ENCODE data around the gene LRRTM2.
A peak's percentile ranks its signal among the peaks of the same experiment; 100 is the strongest.

The LRRTM2 gene

DNA sequence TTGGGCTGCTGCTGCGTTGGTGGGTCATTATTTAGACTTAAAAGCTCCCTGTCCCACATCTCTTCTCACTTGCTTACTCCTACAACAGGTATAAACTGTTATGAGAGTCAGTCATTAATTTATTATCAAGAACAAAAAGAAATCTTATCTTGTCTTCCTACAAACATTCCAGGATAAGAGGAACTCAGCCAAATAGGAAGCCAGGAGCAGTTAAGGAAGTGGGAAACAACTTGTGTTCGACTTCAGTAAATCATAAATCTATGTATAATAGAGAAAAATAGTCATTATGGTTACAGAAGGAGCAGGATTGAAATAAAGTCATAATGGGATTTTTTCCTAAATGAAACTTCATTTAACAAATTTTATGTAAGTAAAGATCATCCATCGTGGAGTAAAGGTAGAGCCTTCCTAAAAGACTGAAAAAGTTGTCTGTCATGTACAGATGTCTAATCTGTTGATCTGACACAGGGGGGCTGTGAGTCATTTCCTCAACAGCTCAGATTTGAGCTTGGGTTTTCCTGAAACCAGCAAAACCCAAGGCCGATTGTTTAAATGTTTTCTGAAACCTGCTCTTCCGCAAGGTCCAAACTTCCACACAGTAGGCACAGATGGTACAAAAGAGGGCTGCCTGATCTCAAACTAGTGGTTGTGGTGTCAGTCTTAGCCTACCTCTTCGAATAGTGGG, 25.3 kb upstream of the LRRTM2 start:
- DNase-seq (ENCODE audit: low read depth) = peak; percentile 76
- TF ChIP-seq, protein P1, sequence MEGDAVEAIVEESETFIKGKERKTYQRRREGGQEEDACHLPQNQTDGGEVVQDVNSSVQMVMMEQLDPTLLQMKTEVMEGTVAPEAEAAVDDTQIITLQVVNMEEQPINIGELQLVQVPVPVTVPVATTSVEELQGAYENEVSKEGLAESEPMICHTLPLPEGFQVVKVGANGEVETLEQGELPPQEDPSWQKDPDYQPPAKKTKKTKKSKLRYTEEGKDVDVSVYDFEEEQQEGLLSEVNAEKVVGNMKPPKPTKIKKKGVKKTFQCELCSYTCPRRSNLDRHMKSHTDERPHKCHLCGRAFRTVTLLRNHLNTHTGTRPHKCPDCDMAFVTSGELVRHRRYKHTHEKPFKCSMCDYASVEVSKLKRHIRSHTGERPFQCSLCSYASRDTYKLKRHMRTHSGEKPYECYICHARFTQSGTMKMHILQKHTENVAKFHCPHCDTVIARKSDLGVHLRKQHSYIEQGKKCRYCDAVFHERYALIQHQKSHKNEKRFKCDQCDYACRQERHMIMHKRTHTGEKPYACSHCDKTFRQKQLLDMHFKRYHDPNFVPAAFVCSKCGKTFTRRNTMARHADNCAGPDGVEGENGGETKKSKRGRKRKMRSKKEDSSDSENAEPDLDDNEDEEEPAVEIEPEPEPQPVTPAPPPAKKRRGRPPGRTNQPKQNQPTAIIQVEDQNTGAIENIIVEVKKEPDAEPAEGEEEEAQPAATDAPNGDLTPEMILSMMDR (conservative IDR thresholded peaks at IDR 0.05; ENCODE audit: low read depth, low read length) = peak; percentile 6
- no peak overlapping the region for H3K4me3 ChIP-seq (ENCODE audit: low read depth, low read length)

DNA sequence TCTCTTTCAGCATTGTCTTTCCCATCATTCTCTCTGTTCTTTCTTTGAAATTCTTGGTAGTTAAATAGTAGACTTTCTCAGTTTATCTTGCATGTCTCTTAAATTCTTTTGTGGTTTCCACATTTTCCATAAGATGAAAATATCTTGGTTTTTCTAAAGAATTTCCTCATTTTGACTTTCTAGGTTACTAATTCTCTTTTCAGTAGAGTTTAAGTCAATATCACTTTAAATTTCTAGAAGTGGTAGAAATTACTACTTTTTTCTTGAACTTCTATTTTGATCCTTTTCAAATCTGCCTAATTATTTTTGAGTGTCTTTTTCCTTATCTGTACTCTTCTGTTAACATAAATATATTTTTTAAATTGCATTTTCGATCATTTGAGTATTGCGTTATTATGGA, 23.6 kb upstream of the LRRTM2 start:
- no peak for DNase-seq (ENCODE audit: low read depth)
- TF ChIP-seq, protein P1 (conservative IDR thresholded peaks at IDR 0.05; ENCODE audit: low read depth, low read length) = no peak
- H3K4me3 ChIP-seq (ENCODE audit: low read depth, low read length) = no peak overlapping the region

DNA sequence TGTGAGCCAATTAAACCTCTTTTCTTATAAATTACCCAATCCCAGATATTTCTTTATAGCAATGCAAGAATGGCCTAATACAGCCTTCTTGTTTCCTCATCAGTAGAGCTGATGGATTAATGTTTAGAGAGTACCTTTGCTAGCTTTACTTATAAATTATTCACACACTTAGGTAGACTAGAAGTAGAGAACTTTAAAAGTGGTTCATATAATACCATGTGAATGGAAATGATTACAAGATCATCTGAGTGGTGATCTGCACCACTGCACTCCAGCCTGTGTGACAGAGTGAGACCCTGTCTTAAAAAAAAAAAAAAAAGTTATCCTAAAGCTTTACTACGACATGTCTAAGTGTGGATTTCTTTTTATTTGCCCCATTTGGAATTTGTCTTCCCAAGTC, 23.2 kb upstream of the LRRTM2 start:
- TF ChIP-seq, protein P1 (conservative IDR thresholded peaks at IDR 0.05; ENCODE audit: low read depth, low read length) = no peak
- DNase-seq (ENCODE audit: low read depth) = no peak
- no peak overlapping the region for H3K4me3 ChIP-seq (ENCODE audit: low read depth, low read length)

DNA sequence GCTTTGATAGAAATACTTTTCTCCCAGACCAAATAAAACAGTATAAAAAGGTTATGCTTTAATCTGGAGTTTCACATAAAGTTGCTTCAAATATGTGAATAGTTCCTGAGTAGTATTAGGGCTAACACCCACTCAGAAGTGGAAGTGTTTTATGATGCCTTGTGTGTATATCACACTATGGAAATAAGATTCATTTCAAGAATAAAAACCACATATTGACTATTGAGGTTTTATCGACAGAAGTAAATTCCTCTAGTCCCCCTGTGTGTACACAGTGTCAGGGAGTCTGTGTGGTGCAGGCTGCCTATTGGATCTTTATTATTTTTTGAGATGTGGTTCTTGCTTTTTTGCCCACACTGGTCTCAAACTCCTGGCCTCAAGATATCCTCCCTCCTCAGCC, 20.8 kb upstream of the LRRTM2 start:
- no peak overlapping the region for H3K4me3 ChIP-seq (ENCODE audit: low read depth, low read length)
- no peak for DNase-seq (ENCODE audit: low read depth)
- TF ChIP-seq, protein P1 (conservative IDR thresholded peaks at IDR 0.05; ENCODE audit: low read depth, low read length) = no peak

DNA sequence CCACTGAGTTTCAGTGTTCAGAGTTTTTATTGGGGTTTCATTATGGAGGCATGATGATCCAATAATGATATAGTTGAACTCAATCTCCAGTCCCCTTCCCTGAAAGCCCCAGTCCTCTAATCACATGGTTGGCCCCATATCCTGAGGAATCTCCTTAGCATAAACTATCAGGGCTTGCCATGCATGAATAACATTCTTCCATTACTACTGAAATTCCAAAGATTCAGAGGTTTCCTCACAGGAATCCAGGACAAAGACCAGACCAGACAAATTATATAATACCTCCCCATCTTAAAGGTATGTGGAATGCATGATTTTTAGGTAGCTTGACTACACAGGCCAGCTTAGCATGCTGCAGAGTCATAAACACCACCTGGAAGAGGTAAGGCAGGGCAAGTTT, 15.5 kb upstream of the LRRTM2 start:
- no peak for DNase-seq (ENCODE audit: low read depth)
- TF ChIP-seq, protein P1 (conservative IDR thresholded peaks at IDR 0.05; ENCODE audit: low read depth, low read length) = no peak
- H3K4me3 ChIP-seq (ENCODE audit: low read depth, low read length) = no peak overlapping the region

DNA sequence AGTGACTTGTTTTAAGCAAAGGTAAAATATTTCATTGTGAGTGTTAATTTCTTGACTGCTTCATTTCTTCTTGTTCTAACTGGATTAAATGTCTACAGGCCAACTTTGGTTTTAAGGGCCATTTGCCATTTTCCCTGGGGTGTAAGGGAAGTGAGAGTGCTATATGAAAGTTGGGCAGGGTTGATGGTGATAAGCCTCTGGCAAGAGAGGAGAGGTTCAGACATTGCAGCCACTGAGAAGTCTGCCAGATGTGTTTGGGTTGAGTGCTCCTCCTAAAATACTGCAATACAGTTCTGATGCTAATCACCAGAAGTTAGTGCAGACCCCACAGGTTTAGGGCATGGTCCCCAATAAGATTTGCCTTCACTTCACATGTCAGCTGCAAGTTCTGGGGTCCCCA, 14.9 kb upstream of the LRRTM2 start:
- H3K4me3 ChIP-seq (ENCODE audit: low read depth, low read length) = no peak overlapping the region
- no peak for DNase-seq (ENCODE audit: low read depth)

DNA sequence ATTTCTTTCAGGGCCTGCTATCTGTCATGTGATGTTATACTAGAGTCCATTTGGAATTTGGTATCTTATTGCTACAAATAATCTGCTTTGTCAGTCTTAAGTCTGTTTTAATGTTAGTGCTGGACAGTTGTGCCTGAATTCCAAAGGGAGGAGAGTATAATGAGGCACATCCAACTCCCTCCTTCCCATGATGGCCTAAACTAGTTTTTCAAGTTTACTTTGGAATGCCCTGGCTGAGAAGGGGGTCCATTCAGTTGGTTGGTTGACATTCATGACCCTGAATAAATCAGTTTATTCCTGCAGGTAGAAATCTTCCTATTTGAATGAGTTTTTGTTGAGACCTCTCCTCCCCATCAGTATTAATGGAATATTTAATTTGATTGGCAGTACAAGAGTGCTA, 9.4 kb upstream of the LRRTM2 start:
- DNase-seq (ENCODE audit: low read depth) = no peak
- H3K4me3 ChIP-seq (ENCODE audit: low read depth, low read length) = no peak overlapping the region
- TF ChIP-seq, protein P1 (conservative IDR thresholded peaks at IDR 0.05; ENCODE audit: low read depth, low read length) = no peak

More for the DNA sequence above, 14.9 kb upstream of the LRRTM2 start:
- TF ChIP-seq, protein P1 (conservative IDR thresholded peaks at IDR 0.05; ENCODE audit: low read depth, low read length) = no peak

All from choroid plexus epithelial cell (primary cell).